RPMI7951 (cell line): ENCODE results near the gene GPR135. TPM values are rescaled to one million over a fixed set of nuclear protein-coding genes. Genes with fewer than 3 reads are reported as not detected.
"Not testable (repeated sequence)": the region's sequence is repeated elsewhere in the genome, so short reads cannot be mapped to it uniquely, and the experiment has no call there.

Source experiments
- DNase-seq: peaks from one replicate; pipeline ENCODE4 v3.0.0-alpha.2; 2012; ENCODE audit warnings: low read depth
- total RNA-seq: library from RNA; depleted of rRNA; stranded (reverse); fragments of >200 nt; shearing (Covaris generic); gene quantifications from 2 replicates; pipeline ENCODE4 v1.2.3, GENCODE V29; 2014

GPR135 gene
- total RNA-seq, 1 experiment from 2014 or later, result 0.48 TPM

- DNase-seq, result no peak
Measured at GRCh38 chr14:59475709-59476108, 10.5 kb upstream of the GPR135 start.

GRCh38 chr14:59474172-59474571 lies 9.0 kb upstream of the GPR135 start:
- peak; percentile 65 for DNase-seq

- no peak for DNase-seq
Measured at GRCh38 chr14:59464486-59465315, 479 bp downstream of the GPR135 start.

GRCh38 chr14:59463787-59464485 lies 1.2 kb downstream of the GPR135 start:
- DNase-seq, result no peak

GRCh38 chr14:59461891-59462290 lies 3.3 kb downstream of the GPR135 start:
- DNase-seq, result no peak

GRCh38 chr14:59460378-59460777 lies 4.8 kb downstream of the GPR135 start:
- no peak for DNase-seq

- no peak for DNase-seq
Measured at GRCh38 chr14:59458486-59458885, 6.7 kb downstream of the GPR135 start.

GRCh38 chr14:59455411-59455810 lies 9.8 kb downstream of the GPR135 start:
- peak; percentile 61 for DNase-seq

GRCh38 chr14:59454139-59454538 lies 11.0 kb downstream of the GPR135 start:
- peak; percentile 87 for DNase-seq

GRCh38 chr14:59451849-59452248 lies 13.3 kb downstream of the GPR135 start:
- DNase-seq, result no peak

- no peak for DNase-seq
Measured at GRCh38 chr14:59450716-59451115, 14.5 kb downstream of the GPR135 start.

GRCh38 chr14:59448673-59449072 lies 16.5 kb downstream of the GPR135 start:
- DNase-seq, result not testable (repeated sequence)

- no peak for DNase-seq
Measured at GRCh38 chr14:59439256-59439965, 25.8 kb downstream of the GPR135 start.

GRCh38 chr14:59438195-59438647 lies 27.0 kb downstream of the GPR135 start:
- DNase-seq, result peak; percentile 71

GRCh38 chr14:59435987-59436386 lies 29.2 kb downstream of the GPR135 start:
- DNase-seq, result no peak

- no peak for DNase-seq
Measured at GRCh38 chr14:59435101-59435500, 30.1 kb downstream of the GPR135 start.

GRCh38 chr14:59429790-59430189 lies 35.4 kb downstream of the GPR135 start:
- DNase-seq, result no peak

GRCh38 chr14:59428581-59429012 lies 36.6 kb downstream of the GPR135 start:
- no peak for DNase-seq

GRCh38 chr14:59427653-59428580 lies 37.3 kb downstream of the GPR135 start:
- peak; percentile 88 for DNase-seq

- peak; percentile 71 for DNase-seq
Measured at GRCh38 chr14:59425322-59425935, 39.8 kb downstream of the GPR135 start.
